HepG2 (cell line): ENCODE measurements around the gene ALKBH2. TPM values are rescaled to one million over a fixed set of nuclear protein-coding genes. Genes with fewer than 3 reads are reported as not detected.

Source experiments
- ATAC-seq: fragments of 200-7000 bp; cut with Tn5 transposase; 3 replicates; pipeline ENCODE4 v1.9.1; 2020; ENCODE audit warnings: mild to moderate bottlenecking, moderate library complexity
- BruUV-seq: library from RNA; stranded (reverse); fragments of 400-500 nt; replicated peaks from 2 replicates; lab custom pipeline; 2021; lab: Mats Ljungman, UMichigan
- CTCF ChIA-PET: fragments of 300-600 bp; formaldehyde crosslinking; extraction: SDS; loops from one replicate; lab custom pipeline; 2021; ENCODE audit warnings: low total read pairs, inconsistent platforms, low intra/inter-chr PET ratio; lab: Yijun Ruan, JAX
- POLR2A ChIA-PET: fragments of 350-600 bp; sonication (Branson Sonifier 250); formaldehyde crosslinking; loops from one replicate; lab custom pipeline; 2020; ENCODE audit warnings: antibody characterized with exemption, inconsistent platforms; lab: Yijun Ruan, JAX
- DNase-seq: peaks from one replicate; pipeline ENCODE4 v3.0.0-alpha.2; 2015; ENCODE audit warnings: low spot score
- FAIRE-seq: peaks from 3 replicates; lab custom pipeline; 2011; peaks lifted over from hg19 to GRCh38; lab: Jason Lieb, UNC
- H2AFZ ChIP-seq: one replicate; pipeline ENCODE4 v1.6.1; 2011; ENCODE audit warnings: low read length, inconsistent platforms
- H3K27ac ChIP-seq: fragments of 300-600 bp; 3 replicates; pipeline ENCODE4 v1.8.0; 2011; ENCODE audit warnings: mixed run types, mild to moderate bottlenecking, mixed read lengths, low read length, inconsistent platforms; ENCODE audit not compliant: insufficient read depth; ENCODE audit errors: extremely low read length
- H3K27me3 ChIP-seq, 2 experiments: fragments of 200-600 bp in 1 of 2; 2 replicates in 1 of 2; 3 replicates in 1 of 2; pipeline versions ENCODE4 v1.6.0 to v1.8.0; 2011; ENCODE audit warnings: low read length in 2 of 2, mild to moderate bottlenecking in 2 of 2, moderate library complexity in 2 of 2, inconsistent platforms in 1 of 2; ENCODE audit not compliant: insufficient read depth in 2 of 2, control insufficient read depth in 1 of 2
- H3K36me3 ChIP-seq, 2 experiments: fragments of 200-600 bp in 1 of 2; replicated peaks in 1 of 2; 2 replicates in 1 of 2; 3 replicates in 1 of 2; pipeline versions ENCODE4 v1.5.1 to v1.8.0; 2011; ENCODE audit warnings: low read length in 2 of 2, inconsistent platforms in 1 of 2; ENCODE audit not compliant: insufficient read depth in 2 of 2, control insufficient read depth in 1 of 2
- H3K4me1 ChIP-seq: 2 replicates; pipeline ENCODE4 v1.5.1; 2012; ENCODE audit warnings: low read length, inconsistent platforms; ENCODE audit not compliant: insufficient read depth
- H3K4me2 ChIP-seq: 2 replicates; pipeline ENCODE4 v1.6.0; 2011; ENCODE audit warnings: low read depth, low read length, inconsistent platforms
- H3K4me3 ChIP-seq, 3 experiments: fragments of 200-600 bp in 1 of 3; sonication (generic), shearing (Covaris generic) in 1 of 3; replicated peaks in 1 of 3; 2 replicates each; pipeline ENCODE4 v1.5.1; 2011 to 2016; ENCODE audit warnings: low read length in 3 of 3, inconsistent platforms in 2 of 3, low read depth in 2 of 3, mild to moderate bottlenecking in 2 of 3, control low read depth in 1 of 3, mixed read lengths in 1 of 3; ENCODE audit not compliant: insufficient read depth in 1 of 3
- H3K79me2 ChIP-seq: one replicate; pipeline ENCODE4 v1.6.1; 2011; ENCODE audit warnings: low read length, inconsistent platforms; ENCODE audit not compliant: insufficient read depth
- H3K9ac ChIP-seq: 2 replicates; pipeline ENCODE4 v1.6.0; 2011; ENCODE audit warnings: mild to moderate bottlenecking, low read depth, low read length, inconsistent platforms; ENCODE audit not compliant: insufficient read depth
- H3K9me3 ChIP-seq: 2 replicates; pipeline ENCODE4 v1.5.1; 2012; ENCODE audit warnings: mild to moderate bottlenecking, low read length
- H4K20me1 ChIP-seq: 2 replicates; pipeline ENCODE4 v1.6.0; 2011; ENCODE audit warnings: inconsistent platforms, mild to moderate bottlenecking, low read length, moderate library complexity; ENCODE audit not compliant: insufficient read depth
- ARNT2 ChIP-seq: sonication (generic); formaldehyde crosslinking; IDR thresholded peaks from 2 replicates; pipeline ENCODE4 v1.8.0; 2022; ENCODE audit warnings: mild to moderate bottlenecking, low read depth, missing genetic modification reagents, moderate library complexity
- BORCS8-MEF2B ChIP-seq: sonication (generic); formaldehyde crosslinking; IDR thresholded peaks from 2 replicates; pipeline ENCODE4 v1.8.0; 2022; ENCODE audit warnings: mild to moderate bottlenecking, missing genetic modification reagents
- BRCA1 ChIP-seq: sonication (generic); formaldehyde crosslinking; IDR thresholded peaks from 2 replicates; pipeline ENCODE4 v1.4.0; 2020; ENCODE audit warnings: missing genetic modification reagents
- CREB1 ChIP-seq, 2 experiments: fragments of 450-650 bp in 1 of 2; IDR thresholded peaks; 2 replicates each; pipeline ENCODE4 v1.6.1; 2016 to 2017; ENCODE audit warnings: control low read depth in 1 of 2, mild to moderate bottlenecking in 1 of 2, missing compliant biosample characterization in 1 of 2, missing genetic modification characterization in 1 of 2
- GLMP ChIP-seq: sonication (generic); formaldehyde crosslinking; IDR thresholded peaks from 2 replicates; pipeline ENCODE4 v1.9.0; 2021; ENCODE audit warnings: missing genetic modification reagents, mild to moderate bottlenecking, borderline replicate concordance
- HMGXB4 ChIP-seq, 2 experiments: sonication (generic) in 1 of 2; formaldehyde crosslinking in 1 of 2; IDR thresholded peaks; 2 replicates each; pipeline versions ENCODE4 v1.4.0 to v1.6.1; 2018 to 2020; ENCODE audit warnings: missing genetic modification reagents in 2 of 2, borderline replicate concordance in 1 of 2, low read depth in 1 of 2, mild to moderate bottlenecking in 1 of 2, missing biosample characterization in 1 of 2
- SALL1 ChIP-seq: sonication (generic); formaldehyde crosslinking; IDR thresholded peaks from 2 replicates; pipeline ENCODE4 v1.8.0; 2022; ENCODE audit warnings: mild to moderate bottlenecking, missing genetic modification reagents
- THAP9 ChIP-seq: sonication (generic); formaldehyde crosslinking; IDR thresholded peaks from 2 replicates; pipeline ENCODE4; 2020; ENCODE audit warnings: missing genetic modification reagents, mild to moderate bottlenecking, borderline replicate concordance
- TIGD3 ChIP-seq: sonication (generic); formaldehyde crosslinking; IDR thresholded peaks from 2 replicates; pipeline ENCODE4 v1.5.1; 2020; ENCODE audit warnings: mild to moderate bottlenecking, missing genetic modification reagents, borderline replicate concordance
- ZNF160 ChIP-seq: sonication (generic); formaldehyde crosslinking; IDR thresholded peaks from 2 replicates; pipeline ENCODE4 v1.8.0; 2022; ENCODE audit warnings: mild to moderate bottlenecking, inconsistent platforms, missing genetic modification reagents
- ZNF720 ChIP-seq: sonication (generic); formaldehyde crosslinking; IDR thresholded peaks from 2 replicates; pipeline ENCODE4 v1.4.0; 2020; ENCODE audit warnings: missing genetic modification reagents
- ZNF781 ChIP-seq: sonication (generic); formaldehyde crosslinking; IDR thresholded peaks from 2 replicates; pipeline ENCODE4 v1.5.1; 2020; ENCODE audit warnings: borderline replicate concordance, mild to moderate bottlenecking, missing genetic modification reagents; ENCODE audit errors: not compliant biosample characterization
- ZNF790 ChIP-seq: sonication (generic); formaldehyde crosslinking; IDR thresholded peaks from 2 replicates; pipeline ENCODE4 v1.8.0; 2022; ENCODE audit warnings: missing genetic modification reagents, mild to moderate bottlenecking, borderline replicate concordance
- WGBS: methylation state at CpG from one replicate; pipeline ENCODE4 v1.1.6; 2017; ENCODE audit warnings: low lambda C conversion rate; 5-methylcytosine and 5-hydroxymethylcytosine counted together
- in situ Hi-C: cut with HindIII; loops from 2 replicates; pipeline ENCODE4 v1.10.0; 2017; ENCODE audit warnings: low pct_unique_long_range_greater_than_20kb; ENCODE audit not compliant: extremely low pct_ligation_motif_present
- intact Hi-C: fragments of 100-400 bp; cut with micrococcal nuclease; formaldehyde crosslinking; loops from one replicate; pipeline ENCODE4 v1.10.0; 2022; ENCODE audit not compliant: unreplicated experiment
- polyA plus RNA-seq, 8 experiments: library from polyadenylated mRNA; depleted of rRNA in 3 of 8; stranded (reverse) in 7 of 8; unstranded in 1 of 8; fragments of >200 nt; fragmentation: Illumina TruSeq in 4 of 8; extraction: Trizol in 4 of 8; gene quantifications; 2 replicates each; pipeline versions ENCODE4 v1.2.1 to v1.2.3, GENCODE V29; 2011 to 2016; ENCODE audit warnings: low read depth in 4 of 8, missing spikeins in 1 of 8, mixed read lengths in 1 of 8; ENCODE audit not compliant: insufficient read depth in 1 of 8
- total RNA-seq, 5 experiments: library from RNA; depleted of rRNA; stranded (reverse); fragments of >200 nt; fragmentation: Illumina TruSeq; extraction: Trizol; gene quantifications; 2 replicates each; pipeline ENCODE4 v1.2.3, GENCODE V29; 2016; ENCODE audit warnings: low read depth in 1 of 5

The ALKBH2 gene
- total and polyA plus RNA-seq, 2 of the 13 experiments (the other 11 are each of a cell fraction or from before 2014, with no cell fraction given), result 21.0 to 40.5 TPM

GRCh38 chr12:109047081-109047805 lies 46.0 kb downstream of the ALKBH2 start:
- Histone ChIP-seq H3K79me2 (no peaks in the 10 kb centered on the region), H3K27ac (no peak overlapping the region), H4K20me1 (no peaks in the 10 kb centered on the region), H3K9ac (no peak overlapping the region), H3K36me3 (no peaks in the 10 kb centered on the region), H3K27me3 (no peaks in the 10 kb centered on the region; a peak in 1 of 5 replicates), H3K4me2 (no peak overlapping the region), H3K4me3 (no peak overlapping the region), H3K9me3 (no peaks in the 10 kb centered on the region), H2AFZ (no peak overlapping the region), H3K4me1 (peaks cover 5% of the 10 kb centered on the region; the same call in 1 of the 2 replicates)
- ChIA-PET CTCF (no interaction called here), POLR2A (no interaction called here)
- ATAC-seq, result no peak
- in situ Hi-C loops (no loop called here), intact Hi-C loops (no loop called here)
- WGBS, result 11% methylated on average over 8 of the region's 8 CpGs
- no peak for DNase-seq
- FAIRE-seq, result no peak
- BruUV-seq, result no TSS peak
- TF ChIP-seq ARNT2 (CRISPR knock-in tag) (no peak), TIGD3 (CRISPR knock-in tag) (no peak), ZNF781 (CRISPR knock-in tag) (no peak), THAP9 (CRISPR knock-in tag) (no peak), ZNF720 (no peak), ZNF160 (no peak), HMGXB4 (CRISPR knock-in tag; IDR thresholded peaks at IDR 0.05; ENCODE audit: borderline replicate concordance in 1 of 2, low read depth in 1 of 2) (no peak), CREB1 (IDR thresholded peaks at IDR 0.05) (no peak), CREB1 (CRISPR knock-in tag; IDR thresholded peaks at IDR 0.05) (no peak), BRCA1 (CRISPR knock-in tag) (no peak), ZNF790 (CRISPR knock-in tag) (no peak), SALL1 (CRISPR knock-in tag) (no peak), GLMP (CRISPR knock-in tag) (no peak), BORCS8-MEF2B (CRISPR knock-in tag) (no peak)
- TF ChIP-seq, all 625 proteins: peak for 0
